ENCODE results near the gene ADGRD1.

DNA sequence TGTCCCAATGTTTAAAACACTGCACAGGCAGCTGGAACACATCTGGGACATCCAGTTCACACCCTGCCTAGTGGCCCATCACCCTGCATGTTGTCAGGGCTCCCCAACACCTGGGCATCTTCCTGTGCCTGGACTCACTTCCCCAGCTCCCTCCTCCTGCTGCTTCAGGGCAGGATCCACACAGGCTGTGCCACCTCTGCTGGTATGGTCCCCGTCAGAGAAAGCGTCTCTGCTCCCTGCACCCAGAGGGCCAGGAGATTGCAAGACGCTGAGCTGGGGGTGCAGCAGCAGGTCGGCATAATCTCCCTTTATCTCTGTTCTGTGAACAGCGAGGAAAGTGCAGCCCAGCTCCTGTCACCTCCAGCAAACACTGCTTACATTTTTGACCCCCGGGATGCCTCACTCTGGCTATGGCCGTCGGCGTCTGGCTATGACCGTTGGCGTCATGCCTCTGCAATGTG is 124.3 kb downstream of the ADGRD1 start:
- TF ChIP-seq, protein P1, sequence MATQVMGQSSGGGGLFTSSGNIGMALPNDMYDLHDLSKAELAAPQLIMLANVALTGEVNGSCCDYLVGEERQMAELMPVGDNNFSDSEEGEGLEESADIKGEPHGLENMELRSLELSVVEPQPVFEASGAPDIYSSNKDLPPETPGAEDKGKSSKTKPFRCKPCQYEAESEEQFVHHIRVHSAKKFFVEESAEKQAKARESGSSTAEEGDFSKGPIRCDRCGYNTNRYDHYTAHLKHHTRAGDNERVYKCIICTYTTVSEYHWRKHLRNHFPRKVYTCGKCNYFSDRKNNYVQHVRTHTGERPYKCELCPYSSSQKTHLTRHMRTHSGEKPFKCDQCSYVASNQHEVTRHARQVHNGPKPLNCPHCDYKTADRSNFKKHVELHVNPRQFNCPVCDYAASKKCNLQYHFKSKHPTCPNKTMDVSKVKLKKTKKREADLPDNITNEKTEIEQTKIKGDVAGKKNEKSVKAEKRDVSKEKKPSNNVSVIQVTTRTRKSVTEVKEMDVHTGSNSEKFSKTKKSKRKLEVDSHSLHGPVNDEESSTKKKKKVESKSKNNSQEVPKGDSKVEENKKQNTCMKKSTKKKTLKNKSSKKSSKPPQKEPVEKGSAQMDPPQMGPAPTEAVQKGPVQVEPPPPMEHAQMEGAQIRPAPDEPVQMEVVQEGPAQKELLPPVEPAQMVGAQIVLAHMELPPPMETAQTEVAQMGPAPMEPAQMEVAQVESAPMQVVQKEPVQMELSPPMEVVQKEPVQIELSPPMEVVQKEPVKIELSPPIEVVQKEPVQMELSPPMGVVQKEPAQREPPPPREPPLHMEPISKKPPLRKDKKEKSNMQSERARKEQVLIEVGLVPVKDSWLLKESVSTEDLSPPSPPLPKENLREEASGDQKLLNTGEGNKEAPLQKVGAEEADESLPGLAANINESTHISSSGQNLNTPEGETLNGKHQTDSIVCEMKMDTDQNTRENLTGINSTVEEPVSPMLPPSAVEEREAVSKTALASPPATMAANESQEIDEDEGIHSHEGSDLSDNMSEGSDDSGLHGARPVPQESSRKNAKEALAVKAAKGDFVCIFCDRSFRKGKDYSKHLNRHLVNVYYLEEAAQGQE (IDR thresholded peaks at IDR 0.05; ENCODE audit: low read depth, low read length): no peak
- no peak for TF ChIP-seq YY1 (IDR thresholded peaks at IDR 0.05; ENCODE audit: low read depth)
- TF ChIP-seq USF2 (IDR thresholded peaks at IDR 0.05; ENCODE audit: borderline replicate concordance, low read depth, low read length): no peak
- no peak for TF ChIP-seq CTCF (IDR thresholded peaks at IDR 0.05)
- no peak for TF ChIP-seq POLR2AphosphoS5 (IDR thresholded peaks at IDR 0.05; ENCODE audit: low read depth, low read length)
- TF ChIP-seq RCOR1 (IDR thresholded peaks at IDR 0.05; ENCODE audit: low read length): no peak
- TF ChIP-seq CHD2 (IDR thresholded peaks at IDR 0.05; ENCODE audit: low read length, partially characterized antibody): no peak
- no peak for TF ChIP-seq NRF1 (IDR thresholded peaks at IDR 0.05; ENCODE audit: low read depth, low read length)
- no peak for TF ChIP-seq EZH2phosphoT487 (IDR thresholded peaks at IDR 0.05; ENCODE audit: borderline replicate concordance, low read depth)
- TF ChIP-seq MAX (IDR thresholded peaks at IDR 0.05; ENCODE audit: low read depth): no peak
- TF ChIP-seq GABPA (IDR thresholded peaks at IDR 0.05; ENCODE audit: low read depth): no peak
- no peak for TF ChIP-seq FOXM1 (IDR thresholded peaks at IDR 0.05; ENCODE audit: low read depth)

All from SK-N-SH (cell line).